RWPE2 (cell line): ENCODE data around the gene MACROD2.

Experiments
- ATAC-seq: fragments of 200-7000 bp; cut with Tn5 transposase; 3 replicates; pipeline ENCODE4 v1.9.1; 2021; ENCODE audit warnings: low read depth
- DNase-seq: peaks from one replicate; pipeline ENCODE4 v3.0.0-alpha.2; 2020; ENCODE audit warnings: low spot score
- H3K27ac ChIP-seq: fragments of 450-650 bp; 2 replicates; pipeline ENCODE4 v1.5.1; 2017; ENCODE audit warnings: mild to moderate bottlenecking; ENCODE audit not compliant: poor library complexity, severe bottlenecking
- H3K27me3 ChIP-seq: fragments of 250-450 bp; sonication (Bioruptor Pico); 2 replicates; pipeline ENCODE4 v1.5.1; 2021; ENCODE audit warnings: mild to moderate bottlenecking, moderate library complexity; ENCODE audit not compliant: insufficient read depth, poor library complexity, severe bottlenecking
- H3K36me3 ChIP-seq: fragments of 250-450 bp; sonication (Bioruptor Pico); 2 replicates; pipeline ENCODE4 v1.5.1; 2020; ENCODE audit warnings: low read depth, mild to moderate bottlenecking, moderate library complexity
- H3K4me1 ChIP-seq: fragments of 250-450 bp; sonication (Bioruptor Pico); 2 replicates; pipeline ENCODE4 v1.5.1; 2021; ENCODE audit warnings: mild to moderate bottlenecking, moderate library complexity; ENCODE audit not compliant: insufficient read depth, poor library complexity, severe bottlenecking
- H3K4me3 ChIP-seq: fragments of 250-450 bp; sonication (Bioruptor Pico); 2 replicates; pipeline ENCODE4 v1.5.1; 2021; ENCODE audit warnings: mild to moderate bottlenecking, moderate library complexity; ENCODE audit not compliant: severe bottlenecking
- H3K9me3 ChIP-seq: fragments of 250-450 bp; sonication (Bioruptor Pico); 2 replicates; pipeline ENCODE4 v1.5.1; 2021; ENCODE audit warnings: mild to moderate bottlenecking, moderate library complexity; ENCODE audit not compliant: severe bottlenecking
- CTCF ChIP-seq: fragments of 450-650 bp; IDR thresholded peaks from one replicate; pipeline ENCODE4 v1.5.1; 2017; ENCODE audit warnings: mild to moderate bottlenecking, moderate library complexity; ENCODE audit not compliant: poor library complexity, severe bottlenecking

Gene MACROD2

GRCh38 chr20:15767586-15767985 is 1772.3 kb downstream of the MACROD2 start:
- Histone ChIP-seq H3K27ac (no peak overlapping the region), H3K4me3 (no peak overlapping the region), H3K36me3 (no peaks in the 10 kb centered on the region), H3K9me3 (no peaks in the 10 kb centered on the region), H3K4me1 (peaks cover 12% of the 10 kb centered on the region), H3K27me3 (no peaks in the 10 kb centered on the region)
- ATAC-seq (no peak), DNase-seq (no peak)
- no peak for TF ChIP-seq CTCF

- Histone ChIP-seq H3K4me1 (peaks cover 8% of the 10 kb centered on the region), H3K27ac (no peak overlapping the region), H3K4me3 (no peak overlapping the region), H3K9me3 (no peaks in the 10 kb centered on the region), H3K27me3 (peaks cover 3% of the 10 kb centered on the region), H3K36me3 (no peaks in the 10 kb centered on the region)
- DNase-seq (no peak), ATAC-seq (0 out of 3 replicates have a peak, but pooled peaks have one; percentile 40)
- no peak for TF ChIP-seq CTCF
Observed at GRCh38 chr20:15767999-15768741, 1772.9 kb downstream of the MACROD2 start.

GRCh38 chr20:15772826-15773225 is 1777.5 kb downstream of the MACROD2 start:
- H3K4me1 ChIP-seq = no peaks in the 10 kb centered on the region
- no peak for TF ChIP-seq CTCF
- H3K27ac ChIP-seq = no peak overlapping the region
- DNase-seq (no peak), ATAC-seq (no peak)
- H3K27me3 ChIP-seq = peaks cover 3% of the 10 kb centered on the region
- no peaks in the 10 kb centered on the region for H3K36me3 ChIP-seq
- H3K9me3 ChIP-seq = no peaks in the 10 kb centered on the region
- H3K4me3 ChIP-seq = no peak overlapping the region

- Histone ChIP-seq H3K27ac (no peak overlapping the region), H3K27me3 (peaks cover 3% of the 10 kb centered on the region), H3K9me3 (no peaks in the 10 kb centered on the region), H3K36me3 (no peaks in the 10 kb centered on the region), H3K4me1 (no peaks in the 10 kb centered on the region), H3K4me3 (no peak overlapping the region)
- no peak for ATAC-seq
- no peak for TF ChIP-seq CTCF
- no peak for DNase-seq
Observed at GRCh38 chr20:15774926-15775325, 1779.6 kb downstream of the MACROD2 start.

- Histone ChIP-seq H3K4me3 (no peak overlapping the region), H3K9me3 (no peaks in the 10 kb centered on the region), H3K27ac (no peak overlapping the region), H3K36me3 (no peaks in the 10 kb centered on the region), H3K4me1 (no peaks in the 10 kb centered on the region), H3K27me3 (peaks cover 3% of the 10 kb centered on the region)
- no peak for TF ChIP-seq CTCF
- DNase-seq = no peak
- no peak for ATAC-seq
Observed at GRCh38 chr20:15776770-15777466, 1781.6 kb downstream of the MACROD2 start.
